ENCODE results near the gene MIOX. TPM values are rescaled to one million over a fixed set of nuclear protein-coding genes. Genes with fewer than 3 reads are reported as not detected.

The MIOX gene
- total and polyA plus RNA-seq, 2 of the 13 experiments (the other 11 are each of a cell fraction or from before 2014, with no cell fraction given), result 1.5 to 2.9 TPM

- no peak for TF ChIP-seq ZNF260 (CRISPR knock-in tag; IDR thresholded peaks at IDR 0.05; ENCODE audit: borderline replicate concordance, low read depth)
- TF ChIP-seq HDAC1 (CRISPR knock-in tag; IDR thresholded peaks at IDR 0.05), result no peak
- no peak for TF ChIP-seq MTA1 (CRISPR knock-in tag; IDR thresholded peaks at IDR 0.05; ENCODE audit: borderline replicate concordance)
- TF ChIP-seq ARID4A (CRISPR knock-in tag; IDR thresholded peaks at IDR 0.05; ENCODE audit: borderline replicate concordance), result no peak
- peak; percentile 62; the same call in 1 of the 2 replicates for TF ChIP-seq MXD3 (CRISPR knock-in tag; IDR thresholded peaks at IDR 0.05)
- TF ChIP-seq SKIL (CRISPR knock-in tag; IDR thresholded peaks at IDR 0.05; ENCODE audit: borderline replicate concordance), result no peak
- TF ChIP-seq CBFB (CRISPR knock-in tag; IDR thresholded peaks at IDR 0.05), result no peak
- TF ChIP-seq HHEX (CRISPR knock-in tag; IDR thresholded peaks at IDR 0.05), result no peak
- TF ChIP-seq ZBTB43 (CRISPR knock-in tag; conservative IDR thresholded peaks at IDR 0.05), result no peak
- no peak for TF ChIP-seq MXI1 (IDR thresholded peaks at IDR 0.05; ENCODE audit: borderline replicate concordance, low read depth, low read length)
- no peak for TF ChIP-seq ZNF441 (CRISPR knock-in tag; IDR thresholded peaks at IDR 0.05; ENCODE audit: borderline replicate concordance)
- no peak for TF ChIP-seq ATF7-NPFF (CRISPR knock-in tag; IDR thresholded peaks at IDR 0.05; ENCODE audit: low read depth)
- TF ChIP-seq JUNB (CRISPR knock-in tag; IDR thresholded peaks at IDR 0.05; ENCODE audit: borderline replicate concordance), result no peak
- TF ChIP-seq CC2D1A (CRISPR knock-in tag; IDR thresholded peaks at IDR 0.05), result no peak
- TF ChIP-seq MAFF (IDR thresholded peaks at IDR 0.05; ENCODE audit: low read depth, low read length), result no peak
- no peak for TF ChIP-seq ZNF282 (IDR thresholded peaks at IDR 0.05; ENCODE audit: partially characterized antibody)
- TF ChIP-seq NFYC (CRISPR knock-in tag; IDR thresholded peaks at IDR 0.05), result no peak
- no peak for TF ChIP-seq ZC3H4 (CRISPR knock-in tag; IDR thresholded peaks at IDR 0.05; ENCODE audit: borderline replicate concordance)
- no peak for TF ChIP-seq ZSCAN20 (CRISPR knock-in tag; IDR thresholded peaks at IDR 0.05; ENCODE audit: borderline replicate concordance)
- TF ChIP-seq ZSCAN25 (CRISPR knock-in tag; IDR thresholded peaks at IDR 0.05), result no peak
- TF ChIP-seq KDM5B (CRISPR knock-in tag; IDR thresholded peaks at IDR 0.05; ENCODE audit: borderline replicate concordance), result peak; percentile 47; the same call in 1 of the 2 replicates
- TF ChIP-seq SP2 (CRISPR knock-in tag; IDR thresholded peaks at IDR 0.05), result no peak
- TF ChIP-seq ZNF275 (CRISPR knock-in tag; IDR thresholded peaks at IDR 0.05; ENCODE audit: borderline replicate concordance), result no peak
Observed at GRCh38 chr22:50481045-50481439, 5.6 kb upstream of the MIOX start (continued).
